Mucosa of descending colon (tissue), 3 donors: ENCODE results near the gene PGLYRP2. TPM values are rescaled to one million over a fixed set of nuclear protein-coding genes. Genes with fewer than 3 reads are reported as not detected.

Source experiments
- ATAC-seq: fragments of 200-7000 bp; cut with Tn5 transposase; one replicate; pipeline ENCODE4 v1.9.1; 2020; ENCODE audit warnings: mild to moderate bottlenecking, moderate library complexity
- DNase-seq, 3 donors: peaks; one replicate each; pipeline ENCODE4 v3.0.0-alpha.2; 2020
- H3K36me3 ChIP-seq: fragments of 200-600 bp; one replicate; pipeline ENCODE4 v1.8.0; 2021; ENCODE audit warnings: low read depth, mild to moderate bottlenecking
- H3K4me1 ChIP-seq: fragments of 200-600 bp; one replicate; pipeline ENCODE4 v1.8.0; 2021; ENCODE audit warnings: low read depth, mild to moderate bottlenecking
- H3K4me3 ChIP-seq: fragments of 200-600 bp; one replicate; pipeline ENCODE4 v1.8.0; 2021; ENCODE audit warnings: mild to moderate bottlenecking
- H3K9me3 ChIP-seq: fragments of 200-600 bp; one replicate; pipeline ENCODE4 v1.8.0; 2021; ENCODE audit warnings: mild to moderate bottlenecking
- intact Hi-C, 2 donors: fragments of 100-400 bp; cut with DNase I in 1 of 2; cut with micrococcal nuclease in 1 of 2; formaldehyde crosslinking; loops; one replicate each; pipeline versions ENCODE4 v1.11.0 to v1.11.1; 2022; cut with DNase I, micrococcal nuclease
- total RNA-seq, 3 donors: library from RNA; stranded (reverse); fragmentation: NEBNext Ultra II Directional in 2 of 3; extraction: Animal tissue kit (Norgen Biotek cat#: 25700) in 2 of 3; gene quantifications; one replicate each; pipeline versions ENCODE4 v1.2.1 to v1.2.4, GENCODE V29; 2021 to 2023
- TF ChIP-seq, protein P1 (sequence below): fragments of 200-600 bp; IDR thresholded peaks from one replicate; pipeline ENCODE4 v1.8.0; 2022; ENCODE audit warnings: antibody characterized with exemption, mild to moderate bottlenecking
- donor health status: DM: no; HTN: no; CAD: no; lungs with moderate emphysema.
- donor health status: DM: no; HTN: no; CAD: no.
- donor health status: DM: no; HTN: yes; CAD: no.

PGLYRP2 gene
- total RNA-seq, 3 donors from 2014 or later: not detected

DNA sequence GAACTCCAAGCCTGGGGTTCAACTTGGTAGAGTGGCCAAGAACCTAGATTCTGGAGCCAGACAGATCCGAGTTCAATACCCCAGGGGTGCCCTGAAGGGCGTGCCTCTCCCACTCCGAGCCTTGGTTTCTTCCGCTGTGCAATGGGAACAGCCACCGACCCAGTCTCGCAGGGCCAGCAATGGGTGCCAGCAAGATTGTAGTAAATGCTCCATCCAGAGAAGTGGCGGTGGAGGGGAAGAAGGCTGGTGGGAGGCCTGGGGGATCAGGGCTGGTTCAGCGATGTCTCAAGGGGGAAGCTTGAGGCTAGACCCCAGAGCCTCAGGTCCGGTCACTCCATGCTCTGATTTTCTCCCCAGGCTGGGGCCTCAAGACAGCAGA is 34.1 kb downstream of the PGLYRP2 start:
- no peak for ATAC-seq
- no peaks in the 10 kb centered on the region for H3K9me3 ChIP-seq
- no peak overlapping the region for H3K4me3 ChIP-seq
- H3K36me3 ChIP-seq: no peaks in the 10 kb centered on the region
- intact Hi-C loops: no loop called here
- DNase-seq: no peak
- TF ChIP-seq, protein P1, sequence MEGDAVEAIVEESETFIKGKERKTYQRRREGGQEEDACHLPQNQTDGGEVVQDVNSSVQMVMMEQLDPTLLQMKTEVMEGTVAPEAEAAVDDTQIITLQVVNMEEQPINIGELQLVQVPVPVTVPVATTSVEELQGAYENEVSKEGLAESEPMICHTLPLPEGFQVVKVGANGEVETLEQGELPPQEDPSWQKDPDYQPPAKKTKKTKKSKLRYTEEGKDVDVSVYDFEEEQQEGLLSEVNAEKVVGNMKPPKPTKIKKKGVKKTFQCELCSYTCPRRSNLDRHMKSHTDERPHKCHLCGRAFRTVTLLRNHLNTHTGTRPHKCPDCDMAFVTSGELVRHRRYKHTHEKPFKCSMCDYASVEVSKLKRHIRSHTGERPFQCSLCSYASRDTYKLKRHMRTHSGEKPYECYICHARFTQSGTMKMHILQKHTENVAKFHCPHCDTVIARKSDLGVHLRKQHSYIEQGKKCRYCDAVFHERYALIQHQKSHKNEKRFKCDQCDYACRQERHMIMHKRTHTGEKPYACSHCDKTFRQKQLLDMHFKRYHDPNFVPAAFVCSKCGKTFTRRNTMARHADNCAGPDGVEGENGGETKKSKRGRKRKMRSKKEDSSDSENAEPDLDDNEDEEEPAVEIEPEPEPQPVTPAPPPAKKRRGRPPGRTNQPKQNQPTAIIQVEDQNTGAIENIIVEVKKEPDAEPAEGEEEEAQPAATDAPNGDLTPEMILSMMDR: no peak
- H3K4me1 ChIP-seq: peaks cover 5% of the 10 kb centered on the region

DNA sequence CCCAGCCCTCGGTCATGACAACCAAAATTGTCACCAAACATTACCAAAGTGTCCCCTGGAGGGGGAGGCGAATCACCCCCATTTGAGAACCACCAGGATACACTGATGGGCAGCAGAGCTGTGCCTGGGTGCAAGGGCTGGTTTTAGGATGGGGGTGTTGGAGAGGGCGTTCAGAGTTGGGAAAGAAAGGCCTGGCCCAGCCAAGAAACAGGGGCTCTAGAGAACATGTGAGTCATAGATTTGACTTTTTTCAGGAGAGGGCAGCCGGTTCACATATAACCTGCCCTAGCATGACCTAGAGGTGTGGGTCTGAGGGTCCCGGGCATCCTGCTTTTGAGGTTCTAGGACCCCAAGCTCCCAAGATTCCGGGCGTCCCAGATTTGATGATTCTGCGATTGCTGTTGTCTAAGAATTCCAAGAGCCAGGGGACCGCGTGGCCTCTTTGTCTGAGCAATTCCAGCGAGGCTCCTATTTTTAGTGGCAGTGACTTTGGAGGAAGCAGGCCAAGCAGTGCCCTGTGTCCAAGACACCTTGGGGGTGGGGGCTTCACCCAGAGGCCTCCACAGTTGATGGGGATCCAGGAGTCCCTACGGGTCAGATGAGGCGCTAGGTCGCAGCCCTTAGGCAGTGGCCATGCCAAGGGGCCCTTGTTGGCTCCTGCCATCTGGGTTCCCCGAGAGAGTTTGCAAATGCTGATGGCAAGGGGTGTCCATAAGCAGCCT is 34.6 kb downstream of the PGLYRP2 start:
- H3K36me3 ChIP-seq: no peaks in the 10 kb centered on the region
- peaks cover 5% of the 10 kb centered on the region for H3K4me1 ChIP-seq
- ATAC-seq (no peak), DNase-seq (no peak)
- H3K4me3 ChIP-seq: no peak overlapping the region
- TF ChIP-seq, protein P1: no peak
- H3K9me3 ChIP-seq: no peaks in the 10 kb centered on the region
- intact Hi-C loops: no loop called here

DNA sequence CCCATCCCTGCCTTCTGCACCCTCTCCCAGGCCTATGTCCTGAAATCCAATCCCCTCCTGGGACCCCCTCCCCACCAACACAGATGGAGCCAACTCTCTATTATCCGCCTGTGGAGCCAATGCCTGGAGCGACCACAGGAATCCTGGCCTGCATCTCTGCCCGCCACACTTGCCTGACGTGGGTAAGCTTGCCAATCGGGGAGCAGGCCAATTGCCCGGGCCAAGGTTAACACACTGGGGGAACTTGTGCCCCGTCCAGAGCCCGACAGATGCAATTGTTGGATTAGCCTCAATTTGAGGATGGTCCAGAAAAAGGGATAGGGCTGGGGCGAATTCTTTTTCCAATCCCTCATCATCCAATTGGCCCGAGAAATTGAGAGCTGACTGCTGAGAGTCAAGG is 35.5 kb downstream of the PGLYRP2 start:
- no peaks in the 10 kb centered on the region for H3K4me1 ChIP-seq
- ATAC-seq: no peak
- H3K4me3 ChIP-seq: no peak overlapping the region
- no peak for DNase-seq
- TF ChIP-seq, protein P1: no peak
- no peaks in the 10 kb centered on the region for H3K36me3 ChIP-seq
- intact Hi-C loops: no loop called here
- no peaks in the 10 kb centered on the region for H3K9me3 ChIP-seq

GRCh38 chr19:15443325-15443724 is 36.0 kb downstream of the PGLYRP2 start:
- ATAC-seq: no peak
- no peaks in the 10 kb centered on the region for H3K9me3 ChIP-seq
- H3K4me3 ChIP-seq: no peak overlapping the region
- no peaks in the 10 kb centered on the region for H3K4me1 ChIP-seq
- no peak for DNase-seq
- TF ChIP-seq, protein P1: no peak
- no peaks in the 10 kb centered on the region for H3K36me3 ChIP-seq
- intact Hi-C loops: no loop called here

DNA sequence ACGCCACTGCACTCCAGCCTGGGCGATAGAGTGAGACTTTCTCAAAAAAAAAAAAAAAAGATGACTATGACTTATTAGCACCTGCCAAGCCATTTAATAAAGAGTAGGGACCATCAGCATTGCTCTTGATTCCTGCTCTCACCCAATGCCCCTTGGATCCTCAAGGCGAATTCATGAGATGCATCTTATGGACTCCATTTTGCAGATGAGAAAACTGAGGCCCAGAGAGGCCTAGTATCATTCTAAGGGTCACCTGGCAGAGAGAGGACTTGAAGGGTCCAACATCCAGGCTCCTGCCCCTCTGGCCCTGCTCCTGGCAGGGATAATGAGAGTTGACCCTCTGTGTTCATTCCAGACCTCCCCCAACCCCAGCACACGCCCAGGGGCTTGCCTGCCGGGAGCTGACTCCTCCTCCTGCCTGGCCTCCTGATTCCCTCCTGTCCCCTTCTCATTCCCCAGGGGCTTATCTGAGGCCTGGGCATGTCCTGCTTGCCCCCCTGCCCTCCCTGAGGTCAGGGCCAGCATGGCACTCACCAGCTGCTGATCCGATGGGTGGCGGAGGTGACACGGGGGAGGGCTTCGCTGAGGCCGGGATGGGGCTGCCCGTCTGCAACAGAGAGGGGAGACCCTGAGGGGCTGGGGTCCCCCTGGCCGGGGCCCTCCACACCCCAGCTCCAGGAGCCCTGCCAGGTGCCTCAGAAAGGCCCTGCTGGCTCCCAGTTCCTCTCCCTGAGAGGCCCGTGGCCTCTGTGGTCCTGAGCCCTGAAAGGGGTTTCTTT is 37.0 kb downstream of the PGLYRP2 start:
- Histone ChIP-seq H3K9me3 (no peaks in the 10 kb centered on the region), H3K4me1 (no peaks in the 10 kb centered on the region), H3K4me3 (no peak overlapping the region), H3K36me3 (no peaks in the 10 kb centered on the region)
- DNase-seq (no peak), ATAC-seq (no peak)
- TF ChIP-seq, protein P1: no peak
- intact Hi-C loops: no loop called here
